ENCODE data around the gene TMEM89. TPM values are rescaled to one million over a fixed set of nuclear protein-coding genes. Genes with fewer than 3 reads are reported as not detected.

The TMEM89 gene
- total RNA-seq, 1 experiment from 2014 or later: 0.74 TPM

- peaks cover 15 to 34% (median 32%) of the 10 kb centered on the region in 3 experiments for H3K36me3 Mint-ChIP-seq (ENCODE audit: insufficient read depth in 1 of 3, low read depth in 3 of 3)
- H2BK15ac ChIP-seq (ENCODE audit: low read depth, low read length): no peak overlapping the region
- H2BK120ac ChIP-seq (ENCODE audit: low read depth, low read length, poor library complexity, severe bottlenecking): no peak overlapping the region
- no CpG with 5 or more reads among the region's 1 CpG for WGBS (ENCODE audit: extremely low coverage, insufficient read length, low lambda C conversion rate)
- TF ChIP-seq CTCF (conservative IDR thresholded peaks at IDR 0.05): no peak
- H3K23ac ChIP-seq (ENCODE audit: insufficient read length, low read depth, low read length): no peak overlapping the region
- H3K4me3 Mint-ChIP-seq: no peak overlapping the region
- no peaks in the 10 kb centered on the region for H4K20me1 ChIP-seq (ENCODE audit: control insufficient read depth, insufficient read depth, insufficient read length)
- H3K27me3 Mint-ChIP-seq (ENCODE audit: low read depth): no peaks in the 10 kb centered on the region
- H3T11ph ChIP-seq (ENCODE audit: low read length): no peak overlapping the region
- no peaks in the 10 kb centered on the region for H3K27me3 ChIP-seq (ENCODE audit: insufficient read depth, low read length)
- H3K9ac ChIP-seq (ENCODE audit: extremely low read depth, insufficient read length, low read length): no peak overlapping the region
- no peak overlapping the region for H3K4ac ChIP-seq (ENCODE audit: low read depth, low read length)
- H3K79me2 ChIP-seq (ENCODE audit: insufficient read depth, low read length): peaks cover 6% of the 10 kb centered on the region; the same call in 1 of the 2 replicates
- H2AK5ac ChIP-seq (ENCODE audit: insufficient read length, low read length): no peak overlapping the region
- H4K8ac ChIP-seq (replicated peaks; ENCODE audit: insufficient read length, low read depth, low read length): no peak overlapping the region
- no peak overlapping the region for H4K5ac ChIP-seq (ENCODE audit: insufficient read length, low read depth, low read length)
- no peaks in the 10 kb centered on the region for H3K9me3 ChIP-seq (ENCODE audit: control insufficient read depth, low read depth, low read length)
- no peak overlapping the region for H4K91ac ChIP-seq (ENCODE audit: insufficient read length, low read depth, low read length)
- H3K4me2 ChIP-seq (ENCODE audit: insufficient read depth, insufficient read length, low read length): no peak overlapping the region
- H2BK5ac ChIP-seq (ENCODE audit: insufficient read length, low read length): no peak overlapping the region
- no peaks in the 10 kb centered on the region for H3K4me1 ChIP-seq (ENCODE audit: insufficient read depth, low read length)
- H3K4me1 Mint-ChIP-seq: peaks cover 12% of the 10 kb centered on the region in 2 experiments
- H3K56ac ChIP-seq (ENCODE audit: insufficient read length, low read depth, low read length): no peak overlapping the region
- peaks cover 8 to 11% of the 10 kb centered on the region in 2 experiments for H3K9me3 Mint-ChIP-seq
- no peak overlapping the region for H2AFZ ChIP-seq (ENCODE audit: low read length)
- no peaks in the 10 kb centered on the region for H3K79me1 ChIP-seq (ENCODE audit: insufficient read depth, low read depth, low read length, poor library complexity, severe bottlenecking)
- no peak overlapping the region for H3K14ac ChIP-seq (ENCODE audit: insufficient read depth, low read length)
- peaks cover 3% of the 10 kb centered on the region for H3K23me2 ChIP-seq (ENCODE audit: insufficient read length, low read depth, low read length, poor library complexity, severe bottlenecking)
- H3K27ac Mint-ChIP-seq: no peak overlapping the region
- H2BK12ac ChIP-seq (ENCODE audit: insufficient read length, low read depth, low read length): no peak overlapping the region
- H3K18ac ChIP-seq (ENCODE audit: insufficient read length, low read depth, low read length): no peak overlapping the region
- DNase-seq: no peak
- no peak overlapping the region for H3K27ac ChIP-seq (ENCODE audit: insufficient read length, low read depth, low read length)
- no peak overlapping the region for H2BK20ac ChIP-seq (ENCODE audit: low read depth, low read length, poor library complexity, severe bottlenecking)
Measured at GRCh38 chr3:48612309-48612708, 9.3 kb downstream of the TMEM89 start.

All from H9 (cell line).